Mammary epithelial cell (primary cell): ENCODE data around the gene NR2F1-AS1.

ENCODE experiments used
- CTCF ChIP-seq, 2 donors: IDR thresholded peaks in 1 of 2; conservative IDR thresholded peaks in 1 of 2; 2 replicates each; pipeline ENCODE4 v1.5.1; 2011 to 2012; ENCODE audit warnings: inconsistent platforms in 2 of 2, low read length in 2 of 2, mild to moderate bottlenecking in 2 of 2, control low read depth in 1 of 2, low read depth in 1 of 2; ENCODE audit not compliant: insufficient read depth in 1 of 2; ENCODE audit errors: extremely low read depth in 1 of 2
- EZH2 ChIP-seq: IDR thresholded peaks from 2 replicates; pipeline ENCODE4 v1.6.1; 2012; ENCODE audit warnings: low read length, inconsistent platforms, borderline replicate concordance

GRCh38 chr5:93433422-93433821 lies 147.6 kb downstream of the NR2F1-AS1 start:
- TF ChIP-seq CTCF (conservative IDR thresholded peaks at IDR 0.05 in 1 of 2, IDR thresholded peaks at IDR 0.05 in 1 of 2; ENCODE audit: extremely low read depth in 1 of 2, insufficient read depth in 1 of 2, low read depth in 1 of 2, low read length in 2 of 2), result no peak
- no peak for TF ChIP-seq EZH2
